K562 (cell line): Measurements from ENCODE around the gene DYRK1A. TPM values are rescaled to one million over a fixed set of nuclear protein-coding genes. Genes with fewer than 3 reads are reported as not detected.
A peak's percentile ranks its signal among the peaks of the same experiment; 100 is the strongest.

Experiments
- ATAC-seq: fragments of 200-7000 bp; cut with Tn5 transposase; 3 replicates; pipeline ENCODE4 v1.9.1; 2020; ENCODE audit warnings: moderate library complexity
- BruUV-seq: library from RNA; stranded (reverse); fragments of 400-500 nt; replicated peaks from 2 replicates; lab custom pipeline; 2021; lab: Mats Ljungman, UMichigan
- CTCF ChIA-PET: fragments of 300-600 bp; formaldehyde crosslinking; extraction: SDS; loops from one replicate; lab custom pipeline; 2021; ENCODE audit warnings: low intra/inter-chr PET ratio; lab: Yijun Ruan, JAX
- POLR2A ChIA-PET: fragments of 300-600, 350-650 bp; sonication (Branson Sonifier 250); formaldehyde crosslinking; extraction: SDS; loops from one replicate; lab custom pipeline; 2021; ENCODE audit warnings: antibody characterized with exemption, inconsistent platforms; lab: Yijun Ruan, JAX
- DNase-seq, 4 experiments: peaks; one replicate each; pipeline versions ENCODE4 v3.0.0 to v3.0.0-alpha.2; 2011 to 2018; ENCODE audit warnings: low spot score in 3 of 4, mixed read lengths in 3 of 4; ENCODE audit errors: extremely low read depth in 1 of 4
- FAIRE-seq: peaks from 2 replicates; lab custom pipeline; 2011; peaks lifted over from hg19 to GRCh38; lab: Jason Lieb, UNC
- H2AFZ ChIP-seq: 2 replicates; pipeline ENCODE4 v1.6.0; 2011; ENCODE audit warnings: low read depth, low read length, control low read depth, inconsistent platforms
- H3K27ac ChIP-seq: fragments of 200-600 bp; 3 replicates; pipeline ENCODE4 v1.8.0; 2011; ENCODE audit warnings: low read depth, mild to moderate bottlenecking, control low read depth, inconsistent platforms, low read length, moderate library complexity, mixed read lengths; ENCODE audit errors: extremely low read depth
- H3K27me3 ChIP-seq, 2 experiments: fragments of 300-600 bp in 1 of 2; 2 replicates in 1 of 2; 3 replicates in 1 of 2; pipeline versions ENCODE4 v1.6.0 to v1.8.0; 2011; ENCODE audit warnings: inconsistent platforms in 2 of 2, low read length in 2 of 2, mild to moderate bottlenecking in 1 of 2, mixed read lengths in 1 of 2, moderate library complexity in 1 of 2; ENCODE audit not compliant: control insufficient read depth in 2 of 2, insufficient read depth in 2 of 2
- H3K36me3 ChIP-seq: fragments of 300-600 bp; 3 replicates; pipeline ENCODE4 v1.8.0; 2011; ENCODE audit warnings: mild to moderate bottlenecking, low read length, inconsistent platforms; ENCODE audit not compliant: control insufficient read depth, insufficient read depth
- H3K4me1 ChIP-seq, 2 experiments: fragments of 200-600 bp in 1 of 2; replicated peaks in 1 of 2; 2 replicates in 1 of 2; 3 replicates in 1 of 2; pipeline versions ENCODE4 v1.5.1 to v1.8.0; 2011; ENCODE audit warnings: inconsistent platforms in 2 of 2, low read length in 2 of 2, mild to moderate bottlenecking in 1 of 2, mixed read lengths in 1 of 2, moderate library complexity in 1 of 2; ENCODE audit not compliant: control insufficient read depth in 2 of 2, insufficient read depth in 2 of 2
- H3K4me2 ChIP-seq: 2 replicates; pipeline ENCODE4 v1.6.1; 2011; ENCODE audit warnings: low read length, control low read depth, inconsistent platforms, mixed read lengths; ENCODE audit not compliant: insufficient read depth
- H3K4me3 ChIP-seq: fragments of 200-600 bp; sonication (generic), shearing (Covaris generic); 2 replicates; pipeline ENCODE4 v1.5.1; 2016; ENCODE audit warnings: control low read depth, inconsistent platforms
- H3K79me2 ChIP-seq: fragments of 200-600 bp; 3 replicates; pipeline ENCODE4 v1.8.0; 2011; ENCODE audit warnings: low read length, inconsistent platforms; ENCODE audit not compliant: control insufficient read depth, insufficient read depth
- H3K9ac ChIP-seq, 2 experiments: 2 replicates each; pipeline versions ENCODE4 v1.6.0 to v1.6.1; 2011; ENCODE audit warnings: low read depth in 2 of 2, low read length in 2 of 2, control low read depth in 1 of 2, inconsistent platforms in 1 of 2, mild to moderate bottlenecking in 1 of 2, mixed read lengths in 1 of 2; ENCODE audit not compliant: insufficient read depth in 1 of 2
- H3K9me1 ChIP-seq: one replicate; pipeline ENCODE4 v1.6.0; 2011; ENCODE audit warnings: inconsistent platforms, mild to moderate bottlenecking, low read length, moderate library complexity; ENCODE audit not compliant: control insufficient read depth, insufficient read depth
- H3K9me3 ChIP-seq: replicated peaks from 2 replicates; pipeline ENCODE4 v1.5.1; 2011; ENCODE audit warnings: low read depth, low read length, inconsistent platforms; ENCODE audit not compliant: control insufficient read depth, insufficient read depth
- H4K20me1 ChIP-seq: replicated peaks from 2 replicates; pipeline ENCODE4 v1.6.1; 2011; ENCODE audit warnings: low read length, inconsistent platforms, mixed read lengths; ENCODE audit not compliant: control insufficient read depth, insufficient read depth
- HIVEP1 ChIP-seq: fragments of 250-450 bp; sonication (Bioruptor Pico); IDR thresholded peaks from 2 replicates; pipeline ENCODE4 v1.4.0; 2020; ENCODE audit warnings: mild to moderate bottlenecking
- HNRNPLL ChIP-seq: fragments of 200-400 bp; formaldehyde crosslinking; IDR thresholded peaks from 2 replicates; pipeline ENCODE4 v1.6.1; 2017; ENCODE audit warnings: low read length, low read depth, mild to moderate bottlenecking; ENCODE audit not compliant: poor library complexity, severe bottlenecking
- PHF8 ChIP-seq: fragments of 200-600 bp; sonication (generic); IDR thresholded peaks from 2 replicates; pipeline ENCODE4 v1.6.1; 2012; ENCODE audit warnings: mixed run types, mild to moderate bottlenecking, inconsistent platforms, low read length, moderate library complexity, borderline replicate concordance
- TOE1 ChIP-seq, 2 experiments: fragments of 450-650 bp in 1 of 2; sonication (generic) in 1 of 2; formaldehyde crosslinking in 1 of 2; IDR thresholded peaks; 2 replicates each; pipeline versions ENCODE4 v1.7.1 to v1.8.0; 2016 to 2022; ENCODE audit warnings: borderline replicate concordance in 2 of 2, mild to moderate bottlenecking in 2 of 2, antibody characterized with exemption in 1 of 2, inconsistent platforms in 1 of 2, low read depth in 1 of 2, missing genetic modification reagents in 1 of 2, moderate library complexity in 1 of 2
- ZNF57 ChIP-seq: fragments of 450-650 bp; formaldehyde crosslinking; IDR thresholded peaks from 2 replicates; pipeline ENCODE4 v1.4.0; 2020; ENCODE audit warnings: mild to moderate bottlenecking, moderate library complexity
- WGBS: fragments of 100-300 bp; shearing (Covaris generic); methylation state at CpG from one replicate; pipeline ENCODE4 v1.1.6; 2016; ENCODE audit warnings: low coverage, mixed read lengths; ENCODE audit not compliant: insufficient coverage; ENCODE audit errors: missing lambda C conversion rate; 5-methylcytosine and 5-hydroxymethylcytosine counted together
- in situ Hi-C: fragments of 300-500 bp; cut with MboI; formaldehyde crosslinking; loops from 4 replicates; pipeline ENCODE4 v1.15.0; 2018; ENCODE audit warnings: inconsistent platforms, mixed read lengths
- intact Hi-C: fragments of 100-400 bp; cut with micrococcal nuclease; formaldehyde crosslinking; loops from 2 replicates; pipeline ENCODE4 v1.14.2; 2022
- polyA plus RNA-seq, 8 experiments: library from polyadenylated mRNA; depleted of rRNA in 4 of 8; stranded (reverse) in 5 of 8; unstranded in 3 of 8; fragments of >200 nt; fragmentation: Nextera tagmentation in 2 of 8; fragmentation: Illumina TruSeq in 1 of 8; extraction: Ambion mirVana in 2 of 8; extraction: Trizol in 1 of 8; gene quantifications; 2 replicates each; pipeline versions ENCODE4 v1.2.1 to v1.2.3, GENCODE V29; 2011 to 2014; ENCODE audit warnings: inconsistent platforms in 1 of 8, missing spikeins in 1 of 8
- total RNA-seq, 7 experiments: library from RNA; depleted of rRNA in 6 of 7; stranded (reverse); fragments of >200 nt in 6 of 7; fragmentation: Illumina TruSeq in 2 of 7; extraction: Trizol in 2 of 7; gene quantifications; 2 replicates each; pipeline versions ENCODE4 v1.2.1 to v1.2.3, GENCODE V29; 2011 to 2021; ENCODE audit warnings: low replicate concordance in 1 of 7
- TF ChIP-seq, protein P1 (sequence below): sonication (generic); formaldehyde crosslinking; IDR thresholded peaks from 2 replicates; pipeline ENCODE4 v1.8.0; 2022; ENCODE audit warnings: mild to moderate bottlenecking, missing genetic modification reagents, borderline replicate concordance
- TF ChIP-seq, protein P2 (sequence below): fragments of 450-650 bp; IDR thresholded peaks from 2 replicates; pipeline ENCODE4 v1.6.1; 2016; ENCODE audit warnings: missing biosample characterization, missing genetic modification characterization
- TF ChIP-seq, protein P3 (sequence below): sonication (generic); formaldehyde crosslinking; IDR thresholded peaks from 2 replicates; pipeline ENCODE4 v1.8.1; 2023; ENCODE audit warnings: mild to moderate bottlenecking, missing genetic modification reagents

The DYRK1A gene
- total and polyA plus RNA-seq, 9 of the 15 experiments (the other 6 are each of a cell fraction or from before 2014, with no cell fraction given) = 3.7 to 64.8 (median 42.3) TPM

DNA sequence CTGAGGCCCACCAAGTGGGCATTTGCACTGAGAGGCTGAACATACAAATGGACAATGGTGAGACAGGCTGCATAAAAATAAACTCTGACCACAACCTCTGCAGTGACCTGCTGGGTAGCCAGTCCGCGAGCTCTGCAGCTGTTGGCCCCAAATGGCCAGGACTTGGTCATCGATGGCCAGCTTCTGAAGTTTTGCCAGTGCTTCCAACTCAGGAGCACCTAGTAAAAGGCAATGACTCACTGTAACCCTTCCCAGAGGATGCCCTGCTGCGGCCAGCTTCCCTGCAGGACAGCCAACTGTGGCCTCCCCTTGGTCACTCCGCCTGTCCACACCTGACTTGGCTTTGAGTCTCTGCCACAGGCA, 185.4 kb downstream of the DYRK1A start:
- Histone ChIP-seq H3K4me2 (no peak overlapping the region), H3K27ac (no peak overlapping the region), H3K4me3 (no peak overlapping the region), H3K9me3 (no peaks in the 10 kb centered on the region), H3K36me3 (no peaks in the 10 kb centered on the region), H4K20me1 (no peaks in the 10 kb centered on the region; the same call in 1 of the 2 replicates), H3K4me1 (peaks cover 25 to 41% of the 10 kb centered on the region in 2 experiments), H3K79me2 (no peaks in the 10 kb centered on the region), H3K27me3 (peaks cover 3 to 4% of the 10 kb centered on the region in 2 experiments; a peak in 1 of 5 replicates), H3K9ac (no peak overlapping the region), H2AFZ (no peak overlapping the region), H3K9me1 (no peaks in the 10 kb centered on the region)
- ChIA-PET POLR2A (interaction anchor here (2.1 kb wide), 1 partner anchor 12 kb away, joined by 28 read pairs; no protein-coding TSS in a partner anchor), CTCF (no interaction called here)
- no TSS peak for BruUV-seq
- 90% methylated on average over 5 of the region's 5 CpGs for WGBS
- TF ChIP-seq HIVEP1 = no peak
- TF ChIP-seq TOE1 (IDR thresholded peaks at IDR 0.05; ENCODE audit: borderline replicate concordance) = no peak
- no peak for TF ChIP-seq TOE1 (CRISPR knock-in tag; IDR thresholded peaks at IDR 0.05; ENCODE audit: borderline replicate concordance, low read depth)
- no peak for TF ChIP-seq ZNF57 (CRISPR knock-in tag)
- ATAC-seq = no peak
- intact Hi-C loops = no loop called here
- in situ Hi-C loops = no loop called here
- no peak for DNase-seq
- no peak for FAIRE-seq

DNA sequence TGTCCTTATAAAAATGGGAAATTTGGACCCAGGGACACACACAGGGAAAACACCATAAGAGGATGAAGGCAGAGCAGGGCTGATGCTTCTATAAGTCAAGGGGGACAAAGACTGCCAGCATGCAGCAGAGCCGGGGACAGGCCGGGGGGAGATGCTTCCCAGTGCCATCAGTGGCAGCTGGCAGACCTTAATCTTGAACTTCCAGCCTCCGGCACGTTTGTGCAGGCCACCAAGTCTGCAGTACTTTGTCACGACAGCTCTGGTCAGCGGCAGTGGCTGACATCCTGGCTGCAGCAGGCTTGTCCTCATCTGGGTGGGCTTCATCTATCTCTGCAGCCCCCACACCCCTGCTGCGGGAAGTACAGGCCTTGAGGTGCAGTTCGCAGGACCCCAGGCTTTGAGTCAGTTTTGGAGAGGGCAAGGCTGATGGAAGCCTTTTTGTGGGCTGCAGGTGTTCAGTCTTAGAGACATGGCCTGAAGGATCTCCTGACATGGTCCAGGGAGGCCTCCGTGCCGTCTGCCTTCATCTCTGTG, 186.0 kb downstream of the DYRK1A start:
- in situ Hi-C loops = no loop called here
- no peak overlapping the region for H3K4me3 ChIP-seq
- peaks cover 3 to 4% of the 10 kb centered on the region in 2 experiments; a peak in 1 of 5 replicates for H3K27me3 ChIP-seq
- FAIRE-seq = no peak
- ATAC-seq = no peak
- H3K27ac ChIP-seq = no peak overlapping the region
- no peak overlapping the region for H3K4me2 ChIP-seq
- DNase-seq = no peak
- H3K79me2 ChIP-seq = no peaks in the 10 kb centered on the region
- peaks cover 21 to 35% of the 10 kb centered on the region in 2 experiments for H3K4me1 ChIP-seq
- H3K9ac ChIP-seq = peak overlapping the region in 1 of 2 experiments; percentile 19; a peak in 1 of 4 replicates
- WGBS = 68% methylated on average over 10 of the region's 10 CpGs
- no peak overlapping the region for H2AFZ ChIP-seq
- no peaks in the 10 kb centered on the region for H3K9me3 ChIP-seq
- no peaks in the 10 kb centered on the region; the same call in 1 of the 2 replicates for H4K20me1 ChIP-seq
- ChIA-PET CTCF (no interaction called here), POLR2A (interaction anchor here (4.1 kb wide), 1 partner anchor 12 kb away, joined by 26 read pairs; no protein-coding TSS in a partner anchor)
- no peaks in the 10 kb centered on the region for H3K36me3 ChIP-seq
- H3K9me1 ChIP-seq = no peaks in the 10 kb centered on the region
- intact Hi-C loops = no loop called here
- no TSS peak for BruUV-seq
- TF ChIP-seq, protein P1, sequence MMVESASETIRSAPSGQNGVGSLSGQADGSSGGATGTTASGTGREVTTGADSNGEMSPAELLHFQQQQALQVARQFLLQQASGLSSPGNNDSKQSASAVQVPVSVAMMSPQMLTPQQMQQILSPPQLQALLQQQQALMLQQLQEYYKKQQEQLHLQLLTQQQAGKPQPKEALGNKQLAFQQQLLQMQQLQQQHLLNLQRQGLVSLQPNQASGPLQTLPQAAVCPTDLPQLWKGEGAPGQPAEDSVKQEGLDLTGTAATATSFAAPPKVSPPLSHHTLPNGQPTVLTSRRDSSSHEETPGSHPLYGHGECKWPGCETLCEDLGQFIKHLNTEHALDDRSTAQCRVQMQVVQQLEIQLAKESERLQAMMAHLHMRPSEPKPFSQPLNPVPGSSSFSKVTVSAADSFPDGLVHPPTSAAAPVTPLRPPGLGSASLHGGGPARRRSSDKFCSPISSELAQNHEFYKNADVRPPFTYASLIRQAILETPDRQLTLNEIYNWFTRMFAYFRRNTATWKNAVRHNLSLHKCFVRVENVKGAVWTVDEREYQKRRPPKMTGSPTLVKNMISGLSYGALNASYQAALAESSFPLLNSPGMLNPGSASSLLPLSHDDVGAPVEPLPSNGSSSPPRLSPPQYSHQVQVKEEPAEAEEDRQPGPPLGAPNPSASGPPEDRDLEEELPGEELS = no peak
- TF ChIP-seq, protein P2, sequence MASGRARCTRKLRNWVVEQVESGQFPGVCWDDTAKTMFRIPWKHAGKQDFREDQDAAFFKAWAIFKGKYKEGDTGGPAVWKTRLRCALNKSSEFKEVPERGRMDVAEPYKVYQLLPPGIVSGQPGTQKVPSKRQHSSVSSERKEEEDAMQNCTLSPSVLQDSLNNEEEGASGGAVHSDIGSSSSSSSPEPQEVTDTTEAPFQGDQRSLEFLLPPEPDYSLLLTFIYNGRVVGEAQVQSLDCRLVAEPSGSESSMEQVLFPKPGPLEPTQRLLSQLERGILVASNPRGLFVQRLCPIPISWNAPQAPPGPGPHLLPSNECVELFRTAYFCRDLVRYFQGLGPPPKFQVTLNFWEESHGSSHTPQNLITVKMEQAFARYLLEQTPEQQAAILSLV = no peak
- TF ChIP-seq, protein P3, sequence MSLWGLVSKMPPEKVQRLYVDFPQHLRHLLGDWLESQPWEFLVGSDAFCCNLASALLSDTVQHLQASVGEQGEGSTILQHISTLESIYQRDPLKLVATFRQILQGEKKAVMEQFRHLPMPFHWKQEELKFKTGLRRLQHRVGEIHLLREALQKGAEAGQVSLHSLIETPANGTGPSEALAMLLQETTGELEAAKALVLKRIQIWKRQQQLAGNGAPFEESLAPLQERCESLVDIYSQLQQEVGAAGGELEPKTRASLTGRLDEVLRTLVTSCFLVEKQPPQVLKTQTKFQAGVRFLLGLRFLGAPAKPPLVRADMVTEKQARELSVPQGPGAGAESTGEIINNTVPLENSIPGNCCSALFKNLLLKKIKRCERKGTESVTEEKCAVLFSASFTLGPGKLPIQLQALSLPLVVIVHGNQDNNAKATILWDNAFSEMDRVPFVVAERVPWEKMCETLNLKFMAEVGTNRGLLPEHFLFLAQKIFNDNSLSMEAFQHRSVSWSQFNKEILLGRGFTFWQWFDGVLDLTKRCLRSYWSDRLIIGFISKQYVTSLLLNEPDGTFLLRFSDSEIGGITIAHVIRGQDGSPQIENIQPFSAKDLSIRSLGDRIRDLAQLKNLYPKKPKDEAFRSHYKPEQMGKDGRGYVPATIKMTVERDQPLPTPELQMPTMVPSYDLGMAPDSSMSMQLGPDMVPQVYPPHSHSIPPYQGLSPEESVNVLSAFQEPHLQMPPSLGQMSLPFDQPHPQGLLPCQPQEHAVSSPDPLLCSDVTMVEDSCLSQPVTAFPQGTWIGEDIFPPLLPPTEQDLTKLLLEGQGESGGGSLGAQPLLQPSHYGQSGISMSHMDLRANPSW = no peak
- TF ChIP-seq PHF8 (no peak), HNRNPLL (no peak)
